NOMO-1 treated with DMSO at 0.1 percent for 48 hours (cell line): ENCODE results near the gene PBLD.
"Not testable (repeated sequence)": the region's sequence is repeated elsewhere in the genome, so short reads cannot be mapped to it uniquely, and the experiment has no call there.

Source experiments
- DNase-seq: peaks from one replicate; lab custom pipeline; 2025; ENCODE audit not compliant: unreplicated experiment; lab: John Stamatoyannopoulos, UW

PBLD gene

DNA sequence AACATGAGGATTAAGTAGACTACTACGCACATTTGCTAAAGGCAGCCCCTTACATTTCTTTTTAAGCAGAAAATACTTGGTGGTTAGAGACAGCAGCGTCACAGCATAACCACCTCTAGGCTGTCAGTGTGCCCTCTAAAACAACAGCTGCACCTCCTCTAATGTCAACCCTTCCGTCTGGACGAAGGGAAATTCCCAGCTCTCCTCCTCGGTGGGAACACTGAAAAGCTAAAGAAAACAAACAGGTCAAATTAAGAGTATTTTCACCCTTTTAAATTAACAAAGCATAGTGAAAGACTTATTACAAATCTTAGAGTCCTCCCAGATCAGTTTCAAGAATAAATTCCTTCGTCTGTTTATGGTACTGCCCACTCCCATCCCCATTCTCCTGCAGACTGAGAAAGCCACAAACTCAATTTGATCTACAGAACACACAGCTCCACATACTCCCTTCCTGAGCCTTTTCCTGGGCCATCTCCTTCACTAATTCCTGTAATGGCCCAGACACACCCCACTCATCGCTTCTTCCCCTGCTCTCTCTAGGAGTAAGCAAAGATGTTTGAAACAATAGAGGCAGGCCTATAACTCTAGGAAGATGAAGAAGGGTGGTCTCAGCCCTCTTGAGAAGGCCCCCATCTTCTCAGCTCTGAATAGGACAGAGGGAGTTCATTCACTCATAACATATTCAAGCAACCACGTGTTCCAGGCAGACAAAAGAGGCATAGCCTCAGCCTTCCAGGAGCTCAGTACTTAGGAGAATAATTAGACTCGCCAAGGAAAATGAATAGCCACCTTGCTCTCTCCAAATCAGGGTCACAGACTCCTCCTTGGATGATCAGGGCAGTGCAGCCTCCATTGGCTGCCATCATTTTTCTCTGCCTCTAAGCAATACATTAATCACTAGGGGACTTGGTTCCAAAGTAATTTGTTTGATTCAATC lies 48.4 kb downstream of the PBLD start:
- DNase-seq = no peak

DNA sequence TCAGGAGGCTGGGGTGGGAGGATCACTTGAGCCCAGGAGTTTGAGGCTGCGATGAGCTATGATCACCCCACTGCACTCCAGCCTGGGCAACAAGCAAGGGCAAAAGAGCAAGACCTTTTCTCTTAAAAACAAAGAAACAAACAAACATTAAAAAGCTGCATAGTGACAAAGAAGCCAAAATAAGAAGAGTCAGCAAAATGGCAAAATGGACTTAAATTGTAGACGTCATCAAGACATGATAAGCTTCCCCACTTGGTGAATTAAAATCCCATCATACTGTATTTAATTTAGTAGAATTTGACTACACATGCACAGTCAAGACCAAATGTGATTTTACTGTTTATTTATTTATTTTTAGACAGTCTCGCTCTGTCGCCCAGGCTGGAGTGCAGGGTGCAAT lies 52.0 kb downstream of the PBLD start:
- no peak for DNase-seq

DNA sequence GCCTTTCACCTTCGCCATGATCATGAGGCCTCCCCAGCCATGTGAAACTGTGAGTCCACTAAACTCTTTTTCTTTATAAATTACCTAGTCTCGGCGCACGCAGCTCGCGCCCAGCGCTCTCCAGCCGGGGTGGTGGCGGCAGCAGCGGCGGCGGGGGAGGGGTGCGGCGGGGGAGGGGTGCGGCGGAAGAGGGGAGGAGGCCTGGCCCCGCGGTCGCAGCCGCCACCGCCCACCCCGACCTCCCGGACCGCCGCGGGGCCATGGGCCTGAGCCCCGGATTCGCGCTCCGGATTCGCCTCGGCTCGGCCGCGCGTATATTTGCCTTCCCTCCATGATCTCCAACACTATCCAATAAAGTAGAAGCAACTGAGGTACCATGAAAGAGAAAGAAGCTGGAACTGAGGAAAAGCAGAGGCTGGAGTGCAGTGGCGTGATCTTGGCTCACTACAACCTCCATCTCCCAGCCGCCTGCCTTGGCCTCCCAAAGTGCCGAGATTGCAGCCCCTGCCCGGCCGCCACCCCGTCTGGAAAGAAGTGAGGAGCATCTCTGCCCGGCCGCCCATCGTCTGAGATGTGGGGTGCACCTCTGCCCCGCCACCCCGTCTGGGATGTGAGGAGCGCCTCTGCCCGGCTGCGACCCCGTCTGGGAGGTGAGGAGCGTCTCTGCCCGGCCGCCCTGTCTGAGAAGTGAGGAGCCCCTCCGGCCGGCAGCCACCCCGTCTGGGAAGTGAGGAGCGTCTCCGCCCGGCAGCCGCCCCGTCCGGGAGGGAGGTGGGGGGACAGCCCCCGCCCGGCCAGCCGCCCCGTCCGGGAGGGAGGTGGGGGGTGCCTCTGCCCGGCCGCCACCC lies 53.6 kb downstream of the PBLD start:
- DNase-seq = not testable (repeated sequence)

DNA sequence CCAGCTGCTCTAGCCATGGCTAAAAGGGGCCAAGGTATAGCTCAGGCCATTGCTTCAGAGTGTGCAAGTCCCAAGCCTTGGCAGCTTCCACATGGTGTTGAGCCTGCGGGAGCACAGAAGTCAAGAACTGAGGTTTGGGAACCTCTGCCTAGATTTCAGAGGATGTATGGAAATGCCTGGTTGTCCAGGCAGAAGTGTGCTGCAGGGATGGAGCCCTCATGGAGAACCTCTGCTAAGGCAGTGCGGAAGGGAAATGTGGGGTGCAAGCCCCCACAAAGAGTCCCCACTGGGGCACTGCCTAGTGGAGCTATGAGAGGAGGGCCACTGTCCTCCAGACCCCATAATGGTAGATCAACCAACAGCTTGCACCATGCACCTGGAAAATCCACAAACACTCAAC lies 54.9 kb downstream of the PBLD start:
- DNase-seq = not testable (repeated sequence)

- DNase-seq = no peak
Observed at GRCh38 chr10:68276224-68276623, 56.5 kb downstream of the PBLD start.

GRCh38 chr10:68275600-68276126 lies 57.1 kb downstream of the PBLD start:
- DNase-seq = no peak

DNA sequence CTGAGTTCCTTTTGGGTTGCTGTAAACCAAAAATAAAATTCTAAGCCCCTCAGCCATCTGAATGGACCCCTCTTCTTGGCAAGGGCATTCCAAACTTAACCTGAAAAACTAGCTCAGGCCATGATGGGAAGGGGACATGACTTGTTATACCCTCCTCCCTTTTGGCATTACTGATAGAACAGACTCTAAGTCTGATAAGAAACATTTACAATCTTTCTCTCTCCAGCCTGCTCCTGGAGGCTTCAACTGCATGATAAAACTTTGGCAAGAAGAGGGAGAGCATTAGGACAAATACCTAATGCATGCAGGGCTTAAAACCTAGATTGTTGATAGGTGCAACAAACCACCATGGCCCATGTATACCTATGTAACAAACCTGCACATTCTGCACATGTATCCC lies 59.9 kb downstream of the PBLD start:
- no peak for DNase-seq

- no peak for DNase-seq
Observed at GRCh38 chr10:68271196-68271882, 61.4 kb downstream of the PBLD start.

DNA sequence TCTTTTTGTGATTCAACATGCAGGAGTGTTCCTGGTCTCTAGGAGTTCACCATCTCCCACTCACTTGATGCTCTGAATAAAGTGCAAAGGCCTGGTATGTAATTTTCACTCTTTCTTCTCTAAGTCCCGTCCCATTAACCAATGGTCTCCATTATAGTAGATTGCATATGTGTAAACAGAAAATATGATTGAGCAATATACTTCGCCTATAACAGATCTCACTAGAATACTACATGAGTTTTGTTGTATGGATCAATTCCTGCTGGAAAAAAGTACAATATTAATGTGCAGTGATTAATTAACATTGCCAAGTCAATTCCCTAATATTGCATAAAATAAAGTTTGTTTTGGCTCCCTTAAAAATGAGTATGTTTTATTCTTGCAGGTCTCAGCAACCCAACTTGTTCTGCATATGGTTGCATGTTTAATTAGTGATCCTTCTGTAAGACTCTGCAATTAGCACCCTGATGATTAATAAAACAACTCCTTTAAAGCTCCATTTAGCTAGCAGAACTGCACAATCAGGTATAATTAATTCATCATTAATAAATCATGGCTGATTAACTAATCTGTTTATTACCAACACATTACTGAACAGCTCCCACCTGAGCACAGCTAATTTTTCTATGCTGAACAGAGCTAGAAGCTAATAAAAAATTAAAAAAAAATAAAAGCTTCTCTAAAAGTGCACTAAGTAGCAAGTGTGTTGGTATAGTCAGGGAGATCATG lies 63.0 kb downstream of the PBLD start:
- no peak for DNase-seq

GRCh38 chr10:68261132-68261856 lies 71.4 kb downstream of the PBLD start:
- DNase-seq = no peak

DNA sequence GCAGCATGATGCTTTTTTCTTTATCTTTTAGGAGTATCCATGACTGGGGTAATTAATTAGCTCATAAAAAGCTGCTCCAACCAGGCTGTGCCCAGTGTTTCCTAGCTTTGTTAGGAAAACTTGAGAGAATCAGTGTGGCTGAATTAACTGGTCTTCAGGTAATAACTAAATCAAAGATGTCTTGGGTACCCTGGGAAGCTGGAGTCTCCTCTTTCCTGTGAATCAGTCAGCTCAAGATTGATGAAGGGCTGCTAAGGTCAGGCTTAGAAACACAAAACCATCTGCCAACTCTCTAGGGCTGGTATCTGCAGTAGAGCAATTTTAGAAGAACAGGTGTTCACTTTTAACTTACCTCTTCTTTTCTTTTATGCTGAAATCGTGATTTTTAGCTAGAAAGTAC lies 79.4 kb downstream of the PBLD start:
- DNase-seq = no peak

DNA sequence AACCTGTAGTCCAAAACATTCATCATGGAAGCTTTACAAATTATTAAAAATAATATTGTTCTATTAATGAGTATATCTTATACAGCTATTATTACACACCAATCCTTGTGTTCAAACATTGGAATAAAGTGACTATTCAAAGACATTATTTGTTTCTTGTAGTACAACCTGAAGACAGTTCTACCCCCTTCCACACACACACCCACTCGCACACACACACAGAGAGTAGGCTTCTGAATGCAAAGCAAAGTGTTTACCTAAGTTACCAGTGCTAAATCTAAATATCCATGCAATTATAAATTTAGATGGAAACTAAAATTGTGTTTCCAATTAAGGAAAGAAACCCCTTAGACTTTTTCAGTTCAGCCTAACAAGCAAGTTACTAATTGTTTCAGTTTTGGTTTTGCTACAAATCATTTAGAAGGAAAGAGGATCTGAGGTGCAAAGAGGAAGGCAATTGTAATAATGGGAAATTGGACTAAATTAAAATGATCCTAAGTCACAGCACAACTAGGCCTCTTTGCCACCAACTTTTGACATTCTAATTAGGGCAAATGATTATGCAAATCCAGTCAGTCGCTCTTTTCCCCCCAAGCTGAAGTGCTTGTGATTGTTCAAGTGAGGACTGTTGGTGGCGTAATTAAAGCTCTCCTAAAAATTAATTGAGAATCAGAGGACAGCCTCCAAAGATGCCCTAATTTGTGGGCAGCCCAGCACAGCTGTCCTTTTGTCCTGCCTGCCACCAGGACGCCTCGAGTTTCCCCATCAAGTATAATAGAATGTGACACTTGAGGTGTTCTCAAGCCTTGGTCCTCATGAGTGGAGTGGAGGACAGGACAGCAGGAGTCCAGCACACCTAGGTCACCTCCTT lies 80.9 kb downstream of the PBLD start:
- peak; percentile 44 for DNase-seq

- no peak for DNase-seq
Observed at GRCh38 chr10:68251151-68251550, 81.6 kb downstream of the PBLD start.

DNA sequence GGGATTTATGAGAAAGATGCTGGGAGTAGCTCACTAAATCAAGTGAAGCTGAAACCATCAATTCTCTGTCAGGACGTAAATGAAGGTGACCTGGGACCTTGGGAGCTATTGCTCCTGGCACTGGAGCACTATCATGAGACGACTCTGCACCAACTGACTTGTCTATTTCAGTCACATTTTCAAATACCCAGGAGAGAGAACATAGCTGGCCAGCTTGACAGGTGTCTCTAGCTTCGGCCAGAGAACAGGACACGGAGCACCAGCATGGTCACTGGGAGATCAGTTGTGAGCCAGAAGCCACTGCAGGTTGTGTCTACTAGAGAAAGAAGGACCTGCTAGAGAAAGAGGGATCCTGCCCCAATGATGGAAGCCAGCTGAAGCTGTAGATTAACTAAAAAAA lies 83.4 kb downstream of the PBLD start:
- DNase-seq = no peak

- no peak for DNase-seq
Observed at GRCh38 chr10:68247931-68248330, 84.8 kb downstream of the PBLD start.

DNA sequence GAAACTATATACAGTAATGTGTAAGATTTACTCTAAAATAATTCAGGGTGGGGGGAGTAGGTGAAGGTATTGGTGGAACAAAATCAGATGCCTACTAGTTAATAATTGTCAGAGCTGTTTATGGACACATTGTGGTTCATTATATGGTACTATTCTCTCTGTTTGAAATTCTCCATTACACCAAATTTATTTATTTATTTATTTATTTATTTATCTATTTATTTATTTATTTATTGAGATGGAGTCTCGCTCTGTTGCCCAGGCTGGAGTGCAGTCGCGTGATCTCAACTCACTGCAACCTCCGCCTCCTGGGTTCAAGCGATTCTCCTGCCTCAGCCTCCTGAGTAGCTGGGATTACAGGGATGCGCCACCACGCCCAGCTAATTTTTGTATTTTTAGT lies 86.3 kb downstream of the PBLD start:
- DNase-seq = not testable (repeated sequence)

GRCh38 chr10:68242051-68242450 lies 90.7 kb downstream of the PBLD start:
- no peak for DNase-seq

DNA sequence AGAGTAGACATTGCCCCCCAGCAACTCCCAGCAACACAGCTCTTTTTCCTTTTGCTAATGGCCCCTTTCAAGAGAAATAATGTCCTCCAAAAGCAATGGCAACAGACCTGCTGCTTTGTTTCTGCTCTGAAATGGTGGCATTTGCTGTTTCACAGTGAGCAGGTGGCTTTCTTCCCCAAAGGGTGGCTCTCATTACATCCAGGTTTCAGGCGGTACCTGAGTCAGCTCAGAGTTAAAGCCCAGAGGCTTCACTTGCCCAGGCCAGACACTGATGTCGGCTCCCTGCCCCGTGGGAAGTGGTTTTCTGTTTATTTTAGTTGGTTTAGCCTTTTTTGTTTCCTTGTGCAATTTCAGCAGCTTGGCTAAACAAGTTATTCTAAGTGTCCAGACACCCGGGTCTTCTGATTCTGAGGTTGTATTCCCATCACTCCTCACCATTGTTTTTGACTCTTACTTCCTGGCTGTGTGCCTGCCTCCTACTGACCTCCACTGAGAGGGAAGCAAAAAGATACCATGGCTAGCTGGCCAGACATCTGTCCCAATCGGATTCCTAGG lies 93.1 kb downstream of the PBLD start:
- DNase-seq = no peak

- no peak for DNase-seq
Observed at GRCh38 chr10:68239069-68239468, 93.7 kb downstream of the PBLD start.
